Activated T-helper 9 cell treated with anti-CD3 and anti-CD28 coated beads, Interleukin-2, amount 50 U/mL, for 16 hours (primary cell): ENCODE results near the gene NRCAM.

ENCODE experiments used
- DNase-seq: peaks from one replicate; pipeline ENCODE4 v3.0.0-alpha.2; 2020; ENCODE audit warnings: low read depth

NRCAM gene

DNA sequence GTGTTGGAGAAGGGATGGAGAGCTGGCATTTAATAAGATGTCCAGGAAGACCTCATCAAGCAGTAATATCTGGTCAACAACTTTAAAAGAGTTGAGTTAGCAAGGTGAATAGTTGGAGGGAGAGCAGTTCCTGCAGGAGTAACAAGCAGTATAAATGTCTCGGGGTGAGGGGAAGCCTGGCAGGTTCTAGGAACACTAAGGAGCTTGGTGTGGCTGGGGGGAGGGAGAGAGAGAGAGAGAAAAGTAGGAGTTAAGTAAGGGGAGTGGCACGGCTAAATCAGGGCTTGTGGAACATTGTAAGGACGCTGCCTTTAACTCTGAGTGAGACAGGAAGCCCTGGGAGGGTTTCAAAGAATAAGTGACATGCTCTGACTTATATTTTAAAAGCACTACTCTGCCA lies 304.0 kb downstream of the NRCAM start:
- DNase-seq = no peak

DNA sequence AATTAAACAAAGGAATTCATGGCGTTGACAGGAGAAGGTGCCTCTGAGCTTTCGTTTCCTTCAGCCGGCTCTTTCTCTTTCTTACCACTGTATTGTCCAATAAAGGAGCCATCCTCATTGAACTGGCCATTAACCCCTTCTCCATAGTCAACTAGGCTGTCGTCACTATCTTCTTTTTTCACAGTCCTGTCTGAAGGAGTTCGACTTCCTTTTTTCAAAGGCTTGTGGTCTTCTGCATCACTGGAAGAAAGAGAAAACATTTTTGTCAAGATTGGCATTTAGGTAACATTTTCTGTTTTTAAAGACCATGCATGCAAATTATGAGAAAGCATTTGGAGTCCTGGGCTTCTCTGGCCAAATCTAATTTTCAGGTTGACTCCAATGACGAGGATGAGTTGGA lies 306.3 kb downstream of the NRCAM start:
- no peak for DNase-seq

DNA sequence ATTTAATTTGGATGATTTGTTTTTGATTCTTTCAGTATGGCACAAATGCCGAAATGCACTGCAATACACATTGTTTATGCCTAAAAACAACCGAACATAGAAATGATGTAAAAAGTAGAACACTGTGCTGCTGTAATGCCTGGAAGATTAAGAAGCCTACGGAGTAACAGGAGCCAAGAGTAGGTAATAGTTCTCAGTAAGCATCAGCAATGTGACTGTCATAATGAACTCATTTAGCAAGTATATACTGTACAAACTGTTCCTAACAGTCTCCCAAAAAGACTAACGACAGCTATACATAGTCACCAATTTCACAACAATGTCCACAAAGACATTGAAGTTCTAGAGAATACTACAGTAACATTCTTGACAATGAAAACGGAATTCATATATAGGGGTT lies 307.1 kb downstream of the NRCAM start:
- no peak for DNase-seq

DNA sequence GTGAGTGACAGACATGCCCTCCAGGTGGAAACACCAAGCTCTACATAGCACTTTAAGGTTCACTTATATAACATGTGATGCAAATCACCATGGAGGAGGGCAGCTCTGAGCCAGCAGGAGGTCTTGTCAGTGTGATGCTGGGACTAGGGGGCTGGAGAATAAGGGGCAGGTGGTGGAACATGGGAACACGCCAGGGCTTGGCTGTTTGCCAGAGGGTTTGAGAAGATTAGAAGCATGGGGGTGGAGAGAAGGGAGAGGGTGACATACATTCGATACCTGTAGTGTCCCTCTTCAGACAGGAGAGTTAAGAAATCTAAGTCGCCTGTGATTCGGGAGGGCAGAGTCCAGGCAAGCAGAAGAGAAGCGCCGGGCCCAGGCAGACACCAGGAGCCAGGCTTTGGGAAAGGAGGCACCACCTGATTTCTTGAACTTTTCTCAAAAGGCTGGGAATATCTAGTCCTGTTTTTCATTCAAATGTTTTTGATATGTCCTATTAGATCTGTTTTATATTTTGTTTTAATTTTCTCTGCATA lies 309.1 kb downstream of the NRCAM start:
- no peak for DNase-seq

DNA sequence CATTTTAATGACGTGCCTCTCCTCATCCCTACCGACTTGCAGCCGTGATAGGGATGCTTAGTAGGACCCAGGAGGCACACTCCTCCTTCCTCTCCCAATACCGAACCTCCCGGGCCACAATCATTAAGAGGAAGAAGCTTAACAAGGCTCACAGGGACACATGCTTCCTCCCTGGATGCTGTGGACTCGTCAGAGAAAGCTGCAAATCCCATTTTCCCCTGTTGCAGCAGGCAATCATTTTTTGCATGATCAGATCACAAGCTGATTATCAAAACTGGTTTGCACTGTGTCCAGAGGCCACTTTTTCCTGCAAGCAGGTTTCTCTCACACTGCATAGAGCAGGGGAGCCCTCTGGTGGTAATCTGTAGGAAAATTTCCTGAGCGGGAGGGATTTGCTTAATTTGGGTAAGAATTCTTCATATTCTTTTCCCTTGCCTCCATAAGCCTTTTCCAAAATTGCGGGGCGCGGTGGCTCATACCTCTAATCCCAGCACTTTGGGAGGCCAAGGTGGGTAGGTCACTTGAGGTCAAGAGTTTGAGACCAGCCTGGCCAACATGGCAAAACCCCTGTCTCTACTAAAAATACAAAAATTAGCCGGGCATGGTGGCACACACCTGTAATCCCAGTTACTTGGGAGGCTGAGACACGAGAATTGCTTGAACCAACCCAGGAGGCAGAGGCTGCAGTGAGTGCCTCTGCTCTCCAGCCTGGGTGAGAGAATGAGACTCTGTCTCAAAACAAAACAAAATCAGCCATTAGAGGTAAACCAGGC lies 310.0 kb downstream of the NRCAM start:
- DNase-seq = no peak

DNA sequence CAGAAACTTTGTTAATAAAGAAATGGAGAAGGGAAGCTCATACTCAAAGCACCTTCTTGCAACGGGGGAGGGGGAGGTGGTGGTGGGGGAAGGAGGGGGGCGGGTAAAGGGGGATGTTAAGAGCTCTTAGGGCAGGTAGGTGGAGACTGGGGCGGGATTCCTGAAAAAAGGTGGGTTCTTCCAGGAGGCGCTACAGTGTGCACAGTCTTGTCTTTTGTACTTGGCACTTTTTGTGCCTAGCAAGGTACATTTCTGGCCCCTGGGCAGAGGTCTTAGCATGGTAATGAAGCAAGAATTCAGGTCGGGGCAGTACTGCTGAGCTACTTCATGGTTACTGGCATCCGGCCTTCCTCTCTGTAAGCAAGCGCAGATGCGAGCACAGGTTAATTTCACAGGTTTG lies 310.8 kb downstream of the NRCAM start:
- DNase-seq = no peak

DNA sequence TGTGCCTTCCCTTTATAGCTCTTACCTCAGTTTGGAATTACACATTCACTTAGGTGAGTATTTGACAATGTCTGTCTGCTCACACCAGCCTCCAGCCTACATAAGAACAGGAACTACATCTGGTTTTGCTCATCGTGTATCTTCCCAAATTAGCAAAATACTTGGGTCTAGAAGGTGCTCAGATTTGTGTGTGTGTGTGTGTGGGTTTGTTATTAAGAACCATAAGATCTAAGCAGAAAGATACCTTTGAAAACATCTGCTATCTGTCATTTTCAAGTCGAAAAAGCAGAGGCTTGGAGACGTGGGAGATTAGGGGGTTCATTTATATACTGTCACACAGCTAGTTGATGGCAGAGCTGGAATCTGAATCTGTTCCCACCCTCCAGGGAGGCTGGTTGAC lies 311.3 kb downstream of the NRCAM start:
- DNase-seq = no peak

DNA sequence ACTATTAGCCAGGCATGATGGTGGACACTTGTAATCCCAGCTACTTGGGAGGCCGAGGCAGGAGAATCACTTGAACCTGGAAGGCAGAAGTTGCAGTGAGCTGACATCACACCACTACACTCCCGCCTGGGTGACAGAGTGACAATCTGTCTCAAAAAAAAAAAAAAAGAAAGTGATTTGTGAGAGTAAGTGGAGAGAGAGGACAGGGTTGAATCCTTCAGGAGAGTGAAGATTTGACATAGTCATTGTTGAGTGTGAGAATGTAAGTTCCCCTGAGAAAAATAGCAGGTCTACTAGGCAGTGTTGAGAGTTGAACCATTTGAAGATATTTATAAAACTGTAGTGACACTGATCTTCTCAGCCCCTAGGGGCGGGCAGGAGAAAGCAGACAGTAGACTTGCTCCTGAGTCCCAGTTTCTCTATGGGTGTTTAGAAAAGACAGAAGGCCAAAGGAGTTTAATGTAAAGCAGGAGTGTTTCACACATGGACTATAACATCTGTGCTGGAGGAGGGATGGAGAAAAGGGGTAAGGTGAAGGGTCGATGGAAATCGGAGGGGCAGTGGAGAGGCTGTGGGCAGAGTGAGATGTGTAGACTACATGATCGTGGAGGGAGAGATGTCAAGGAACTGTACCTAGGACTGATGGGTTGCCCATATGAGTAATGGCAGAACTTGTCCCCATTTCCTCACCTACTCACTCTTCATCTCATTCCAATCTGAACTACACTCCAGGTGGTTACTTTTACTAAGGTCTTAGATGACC lies 312.4 kb downstream of the NRCAM start:
- DNase-seq = no peak

DNA sequence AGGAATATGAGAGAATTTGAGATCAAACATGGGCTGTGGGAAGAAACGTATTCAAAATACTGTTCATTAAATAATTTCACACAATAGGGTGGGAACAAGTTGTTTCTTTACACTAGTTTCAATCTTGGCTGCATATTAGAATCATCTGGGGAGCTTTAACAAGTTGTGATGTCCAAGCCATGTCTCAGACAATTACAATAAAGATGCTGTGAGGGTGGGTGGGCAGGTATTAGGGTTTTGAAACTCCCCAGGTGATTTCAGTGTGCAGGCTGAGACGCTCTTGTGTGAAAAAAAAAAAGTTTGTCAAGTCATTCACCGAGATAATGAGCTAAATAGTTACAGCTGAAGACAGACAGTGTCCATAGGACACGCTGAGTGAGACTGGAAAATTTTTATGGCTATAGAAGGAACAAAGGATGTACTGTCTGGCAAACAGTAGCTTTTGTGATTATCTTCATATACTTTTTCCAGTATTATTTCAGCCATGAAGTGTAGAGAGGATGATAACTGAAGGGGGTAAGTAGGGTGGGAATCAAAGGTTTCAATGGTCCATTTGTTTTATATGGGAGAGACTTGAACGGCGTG lies 313.5 kb downstream of the NRCAM start:
- DNase-seq = no peak

DNA sequence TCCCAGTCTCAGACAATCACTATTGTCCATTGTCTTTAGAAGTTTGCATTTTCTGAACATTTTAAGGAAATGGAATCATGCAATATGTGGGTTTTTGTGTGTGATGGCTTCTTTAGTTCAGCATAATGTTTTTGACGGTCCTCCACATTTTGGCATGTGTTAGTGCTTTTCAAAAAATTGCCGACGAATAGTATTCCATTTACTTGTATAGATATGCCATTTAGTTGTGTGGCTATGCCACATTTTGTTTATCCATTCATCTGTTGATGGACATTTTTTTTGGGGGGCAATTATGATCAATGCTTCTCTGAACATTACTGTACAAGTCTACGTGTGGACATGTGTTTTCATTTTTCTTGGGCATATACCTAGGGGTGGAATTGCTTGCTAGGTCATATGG lies 314.1 kb downstream of the NRCAM start:
- DNase-seq = no peak

DNA sequence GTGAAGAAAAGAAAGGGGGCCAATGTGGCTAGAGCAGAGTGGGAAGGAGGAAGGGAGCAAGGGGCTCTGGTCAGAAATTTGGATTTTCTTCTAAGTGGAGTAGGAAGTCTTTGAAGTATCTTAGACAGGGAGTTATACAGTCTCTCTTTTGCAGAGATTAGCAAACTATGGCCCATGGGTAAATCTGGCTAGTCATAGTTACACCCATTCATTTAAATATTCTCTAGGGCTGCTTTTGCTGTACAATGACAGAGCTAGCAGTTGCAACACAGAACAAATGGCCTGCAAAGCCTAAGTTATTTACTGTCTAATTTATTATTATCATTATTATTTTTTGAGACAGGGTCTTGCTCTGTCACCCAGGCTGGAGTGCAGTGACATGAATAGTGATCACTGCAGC lies 315.6 kb downstream of the NRCAM start:
- no peak for DNase-seq

DNA sequence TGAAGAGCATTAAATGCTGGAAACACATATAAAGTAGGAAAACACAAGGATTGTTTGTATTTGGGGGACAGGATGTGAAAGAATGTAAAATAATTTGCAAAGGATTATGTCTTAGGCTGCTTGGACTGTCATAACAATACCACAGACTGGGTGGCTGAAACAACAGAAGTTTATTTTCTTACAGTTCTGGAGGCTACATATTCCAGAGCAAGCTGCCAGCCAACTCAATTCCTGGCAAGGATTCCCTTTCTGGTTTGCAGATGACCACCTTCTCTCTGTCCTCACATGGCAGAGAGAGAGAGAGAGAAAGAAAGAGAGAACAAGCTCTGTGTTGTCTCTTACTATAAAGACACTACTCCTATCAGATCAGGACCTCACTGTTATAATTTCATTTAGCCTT lies 317.3 kb downstream of the NRCAM start:
- DNase-seq = no peak

DNA sequence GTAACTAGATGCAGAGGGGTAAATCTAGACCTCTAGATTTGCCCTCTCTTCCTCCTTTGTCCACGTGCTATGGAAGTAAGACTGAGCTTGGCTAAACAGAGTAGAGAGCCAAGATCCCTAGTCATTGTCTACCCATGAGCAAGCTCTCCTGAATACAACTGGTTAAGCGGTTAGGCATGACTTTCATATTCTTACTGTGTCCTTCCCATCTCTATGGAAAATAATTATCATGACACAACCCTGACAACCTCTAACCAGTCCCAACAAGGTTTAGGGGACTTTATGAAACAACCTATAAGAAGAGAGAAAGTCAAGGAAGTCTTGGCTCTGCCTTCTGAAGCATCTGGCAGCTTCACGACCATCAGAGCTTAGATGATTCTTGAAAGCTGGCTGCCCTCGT lies 318.2 kb downstream of the NRCAM start:
- no peak for DNase-seq

DNA sequence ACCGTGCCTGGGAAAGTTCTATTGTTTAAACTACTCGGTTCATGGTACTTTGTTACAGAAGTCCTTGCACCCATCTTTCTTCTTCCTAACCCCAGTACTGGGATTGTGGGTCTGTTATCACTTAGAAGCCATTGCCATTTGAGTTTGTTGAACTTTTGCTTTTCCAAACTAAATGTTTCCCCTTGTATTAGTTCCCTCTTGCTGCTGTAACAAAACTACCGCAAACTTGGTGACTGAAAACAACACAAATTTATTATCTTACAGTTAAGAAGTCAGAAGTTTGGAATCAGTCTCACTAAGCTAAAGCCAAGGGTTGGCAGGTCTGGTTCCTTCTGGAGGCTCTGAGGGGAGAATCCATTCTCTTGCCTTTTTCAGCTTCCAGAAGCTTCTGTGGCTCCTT lies 319.2 kb downstream of the NRCAM start:
- no peak for DNase-seq

DNA sequence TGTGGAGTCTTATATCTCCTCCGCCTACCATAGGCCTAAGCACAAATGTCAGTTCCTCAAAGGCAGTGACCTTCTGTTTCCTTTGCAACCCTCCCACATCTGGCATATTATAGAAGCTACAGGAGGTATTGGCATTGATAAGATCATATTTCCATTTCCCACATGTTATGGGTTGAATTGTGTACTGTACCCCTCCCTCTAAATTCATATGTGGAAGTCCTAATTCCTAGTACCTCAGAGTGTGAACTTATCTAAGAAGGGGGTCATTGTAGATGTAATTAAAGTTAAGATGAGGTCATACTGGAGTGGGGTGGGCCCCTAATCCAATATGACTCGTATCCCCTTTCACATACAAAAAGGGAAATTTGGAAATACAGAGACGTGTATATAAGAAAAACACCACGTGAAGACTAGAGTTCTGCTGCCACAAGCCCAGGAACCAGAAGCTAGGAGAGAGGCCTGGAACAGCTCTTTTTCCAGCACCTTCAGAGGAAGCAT lies 320.0 kb downstream of the NRCAM start:
- DNase-seq = no peak

DNA sequence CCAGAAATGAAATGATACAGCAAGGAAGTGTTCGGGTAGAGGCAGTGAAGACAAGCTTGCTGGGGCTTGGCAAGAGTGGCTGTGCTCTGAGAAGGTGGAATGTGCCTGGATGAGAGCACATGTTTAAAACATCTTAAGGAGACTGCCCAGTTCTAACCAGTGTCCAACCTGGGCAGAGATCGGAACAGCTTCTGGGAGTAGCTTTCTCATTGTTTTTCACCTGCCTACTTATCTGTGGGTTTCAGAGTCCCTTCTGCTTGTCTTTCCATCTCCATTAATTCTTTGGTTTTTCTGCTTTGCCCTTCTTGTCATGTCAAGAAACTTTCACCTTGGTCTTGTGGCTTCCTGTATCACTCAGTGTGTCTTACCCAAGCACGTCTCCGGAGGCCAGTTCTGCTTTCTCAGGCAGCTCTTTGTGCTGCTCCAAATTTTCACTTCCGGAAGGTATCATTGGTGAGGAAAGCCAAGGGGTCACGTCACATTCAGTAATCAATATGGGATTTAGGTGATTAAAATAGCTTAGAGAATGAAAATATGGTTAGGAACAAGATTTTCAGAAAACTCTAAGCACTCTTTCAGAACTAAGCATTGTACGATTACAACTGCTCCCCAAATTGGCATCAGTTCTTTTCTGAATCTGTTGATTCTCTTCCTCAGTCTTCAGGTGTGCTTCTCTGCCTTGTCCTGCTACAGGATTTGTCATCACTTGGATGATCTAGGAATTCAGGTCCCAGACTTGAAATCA lies 320.6 kb downstream of the NRCAM start:
- no peak for DNase-seq

DNA sequence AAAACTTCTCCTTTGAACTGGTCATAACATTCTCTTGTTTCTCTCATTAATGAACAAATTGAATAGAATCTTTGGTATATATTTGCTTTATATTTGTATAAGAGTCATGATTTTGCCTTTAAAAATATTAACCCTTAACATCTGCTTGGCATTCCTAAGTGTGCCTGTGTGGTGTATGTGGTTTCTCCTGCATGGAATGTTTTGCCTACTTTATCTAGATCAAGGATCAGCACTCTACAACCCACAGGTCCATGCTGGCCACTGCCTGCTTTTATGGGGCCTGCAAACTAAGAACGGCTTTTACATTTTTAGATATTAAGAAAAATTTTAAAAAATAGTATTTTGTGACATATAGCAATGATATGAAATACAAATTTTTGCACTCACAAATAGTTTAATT lies 321.8 kb downstream of the NRCAM start:
- no peak for DNase-seq

DNA sequence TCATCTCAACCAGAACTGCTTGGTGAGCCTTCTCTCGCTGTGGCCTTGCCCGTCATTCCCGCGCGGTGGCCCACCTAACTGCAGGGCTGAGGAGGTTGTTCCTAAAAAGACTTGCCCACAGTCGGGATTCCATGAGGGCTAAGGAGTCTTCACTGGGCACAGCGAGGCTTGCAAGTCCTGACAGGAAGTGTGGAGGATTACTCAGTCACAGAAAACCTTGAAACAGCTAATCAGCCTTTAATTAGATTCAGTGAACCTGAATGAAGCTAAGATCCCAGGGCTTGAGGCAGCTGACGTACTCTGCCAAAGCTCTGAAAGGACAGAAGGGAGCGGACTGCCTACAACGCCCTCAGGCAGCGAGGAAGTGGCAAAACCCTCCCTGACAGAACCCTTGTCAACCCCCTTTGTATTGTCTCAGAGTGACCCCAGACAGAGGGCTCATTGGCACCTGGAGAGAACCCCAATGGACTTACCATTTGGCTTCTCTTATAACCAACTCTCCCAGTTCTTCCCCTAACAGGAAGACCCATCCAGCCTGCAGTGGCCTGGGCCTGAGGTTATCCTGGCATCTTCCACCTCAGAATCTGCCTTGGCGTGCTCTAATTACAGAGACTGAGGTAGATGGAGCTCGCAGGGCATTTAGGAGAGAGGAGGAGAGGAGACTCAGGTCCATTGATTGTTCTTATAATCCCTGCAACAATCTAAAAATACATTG lies 323.5 kb downstream of the NRCAM start:
- DNase-seq = no peak

DNA sequence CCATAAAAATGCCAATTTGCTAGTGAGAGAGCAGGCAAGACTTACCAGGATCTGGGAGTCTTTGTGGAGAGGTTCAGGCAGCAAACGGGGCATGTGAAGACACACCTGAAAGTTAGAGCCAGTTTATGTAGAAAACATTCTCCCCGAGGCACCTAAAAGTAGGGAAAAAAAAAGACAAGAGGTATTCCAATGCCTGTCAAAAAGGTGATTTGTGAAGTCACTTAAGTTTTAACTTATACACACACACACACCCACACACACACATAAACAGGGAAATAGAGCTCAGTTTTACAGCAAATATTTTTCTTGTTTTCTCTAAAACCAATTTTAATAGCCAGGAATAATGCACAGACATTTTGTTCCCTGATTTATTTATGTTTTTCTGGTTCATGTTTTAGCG lies 326.0 kb downstream of the NRCAM start, which contains the start of gene LAMB4:
TSS of gene LAMB4 (minus strand) at position 101 of the 400 bp plus-strand sequence. CDS start 7,197 bp downstream, outside the sequence.
- no peak for DNase-seq

DNA sequence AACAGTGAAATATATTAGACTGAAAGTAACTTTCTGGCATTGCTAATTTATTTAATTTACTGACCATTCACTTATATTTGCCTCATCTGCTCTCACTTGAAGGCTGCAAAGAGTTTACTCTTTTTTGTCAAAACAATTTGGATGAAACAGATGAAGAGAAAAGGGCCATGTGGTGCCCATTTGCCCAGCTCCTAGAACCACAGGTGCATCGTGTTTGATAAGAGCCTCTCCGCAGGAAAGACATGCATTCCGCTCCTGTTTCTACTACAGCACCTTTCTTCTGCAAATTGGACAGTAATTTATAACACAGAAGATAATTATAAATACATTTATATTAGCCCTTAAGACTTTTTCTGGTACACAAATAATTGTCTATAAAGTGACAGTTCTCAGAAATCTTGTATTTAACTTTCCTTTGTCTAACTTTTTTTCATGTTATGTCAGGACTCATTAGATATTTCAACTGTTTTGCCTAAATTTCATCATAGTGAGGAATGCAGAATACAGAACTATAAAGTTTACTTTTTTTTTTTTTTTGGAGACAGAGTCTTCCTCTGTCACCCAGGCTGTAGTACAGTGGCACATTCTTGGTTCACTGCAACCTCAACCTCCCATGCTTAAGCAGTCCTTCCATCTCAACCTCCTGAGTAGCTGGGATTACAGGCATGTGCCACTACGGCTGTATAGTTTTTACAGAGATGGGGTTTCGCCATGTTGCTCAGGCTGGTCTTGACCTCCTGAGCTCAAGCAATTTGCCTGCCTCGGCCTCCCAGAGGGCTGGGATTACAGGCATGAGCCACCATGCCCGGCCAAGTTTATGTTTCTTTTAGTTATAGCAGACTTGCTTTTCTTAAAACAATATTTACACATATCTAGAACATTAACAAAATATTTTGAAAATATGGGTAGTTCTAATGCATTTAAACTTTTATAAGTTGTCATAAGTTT lies 326.9 kb downstream of the NRCAM start:
- DNase-seq = no peak
